HCT116 (cell line): ENCODE data around the gene GPR39. TPM values are rescaled to one million over a fixed set of nuclear protein-coding genes. Genes with fewer than 3 reads are reported as not detected.

ENCODE experiments used
- ATAC-seq: fragments of 200-7000 bp; cut with Tn5 transposase; 2 replicates; pipeline ENCODE4 v1.9.1; 2020; ENCODE audit warnings: mild to moderate bottlenecking, moderate library complexity
- BruUV-seq: library from RNA; stranded (reverse); fragments of 400-500 nt; replicated peaks from 2 replicates; lab custom pipeline; 2021; lab: Mats Ljungman, UMichigan
- CTCF ChIA-PET: fragments of 300-600 bp; sonication (Branson Sonifier 250); formaldehyde crosslinking; loops from one replicate; lab custom pipeline; 2021; ENCODE audit warnings: antibody characterized with exemption; lab: Charles Lee
- POLR2A ChIA-PET: fragments of 300-600, 350-600 bp; sonication (Branson Sonifier 250); formaldehyde crosslinking; loops from one replicate; lab custom pipeline; 2021; ENCODE audit warnings: antibody characterized with exemption; lab: Charles Lee
- RAD21 ChIA-PET, 2 experiments: fragments of 300-600 bp; sonication (Branson Sonifier 250); formaldehyde crosslinking; loops; one replicate each; lab custom pipeline; 2023; ENCODE audit warnings: low total read pairs in 2 of 2; ENCODE audit not compliant: uncharacterized antibody in 2 of 2, unreplicated experiment in 2 of 2, low non-redundant PET in 1 of 2; lab: Charles Lee
- DNase-seq: peaks from one replicate; pipeline ENCODE4 v3.0.0-alpha.2; 2010; ENCODE audit warnings: low read depth, low spot score
- H2AFZ ChIP-seq: fragments of 200-600 bp; shearing (Covaris generic), sonication (generic); 2 replicates; pipeline ENCODE4 v1.6.1; 2017; ENCODE audit warnings: low read depth, mixed run types, mixed read lengths, antibody characterized with exemption, low read length; ENCODE audit not compliant: poor library complexity, severe bottlenecking
- H3K27ac ChIP-seq: 2 replicates; pipeline ENCODE4 v1.5.1; 2012; ENCODE audit warnings: low read depth, low read length
- H3K27me3 ChIP-seq: fragments of 200-600 bp; sonication (generic); 2 replicates; pipeline ENCODE4 v1.6.1; 2016; ENCODE audit warnings: mixed run types, low read length, mixed read lengths; ENCODE audit not compliant: insufficient read depth
- H3K36me3 ChIP-seq, 2 experiments: fragments of 200-500 bp in 1 of 2; fragments of 200-600 bp in 1 of 2; sonication (Bioruptor generic) in 1 of 2; sonication (generic) in 1 of 2; 2 replicates each; pipeline versions ENCODE4 v1.5.1 to v1.6.1; 2014 to 2016; ENCODE audit warnings: low read length in 2 of 2, inconsistent platforms in 1 of 2, mixed read lengths in 1 of 2, mixed run types in 1 of 2; ENCODE audit not compliant: insufficient read depth in 2 of 2, control insufficient read depth in 1 of 2
- H3K4me1 ChIP-seq, 2 experiments: fragments of 200-600 bp in 1 of 2; sonication (generic) in 1 of 2; 2 replicates each; pipeline versions ENCODE4 v1.5.1 to v1.6.1; 2012 to 2017; ENCODE audit warnings: low read length in 2 of 2, inconsistent platforms in 1 of 2, mild to moderate bottlenecking in 1 of 2, mixed read lengths in 1 of 2, mixed run types in 1 of 2, moderate library complexity in 1 of 2; ENCODE audit not compliant: insufficient read depth in 2 of 2, control insufficient read depth in 1 of 2
- H3K4me2 ChIP-seq: fragments of 200-600 bp; sonication (generic); 2 replicates; pipeline ENCODE4 v1.6.1; 2017; ENCODE audit warnings: mixed run types, low read length, mixed read lengths
- H3K4me3 ChIP-seq, 2 experiments: fragments of 200-600 bp in 1 of 2; sonication (generic) in 1 of 2; replicated peaks in 1 of 2; 2 replicates each; pipeline ENCODE4 v1.5.1; 2011 to 2016; ENCODE audit warnings: low read length in 2 of 2, control low read depth in 1 of 2, low read depth in 1 of 2, mild to moderate bottlenecking in 1 of 2, mixed read lengths in 1 of 2, mixed run types in 1 of 2
- H3K79me2 ChIP-seq: fragments of 200-600 bp; sonication (generic); 2 replicates; pipeline ENCODE4 v1.6.1; 2017; ENCODE audit warnings: mild to moderate bottlenecking, mixed run types, low read length, moderate library complexity, mixed read lengths; ENCODE audit not compliant: insufficient read depth
- H3K9ac ChIP-seq: fragments of 200-600 bp; sonication (generic); 2 replicates; pipeline ENCODE4 v1.6.1; 2016; ENCODE audit warnings: low read length, mixed read lengths
- H3K9me2 ChIP-seq: fragments of 200-600 bp; sonication (generic), shearing (Covaris generic); 2 replicates; pipeline ENCODE4 v1.6.1; 2017; ENCODE audit warnings: mixed run types, mild to moderate bottlenecking, moderate library complexity; ENCODE audit not compliant: insufficient read depth
- H3K9me3 ChIP-seq, 2 experiments: fragments of 200-500 bp in 1 of 2; fragments of 200-600 bp in 1 of 2; sonication (Bioruptor generic) in 1 of 2; sonication (generic) in 1 of 2; 2 replicates each; pipeline ENCODE4 v1.6.1; 2014 to 2017; ENCODE audit warnings: low read length in 2 of 2, mixed read lengths in 2 of 2, inconsistent platforms in 1 of 2, low read depth in 1 of 2, mild to moderate bottlenecking in 1 of 2, mixed run types in 1 of 2, moderate library complexity in 1 of 2; ENCODE audit not compliant: control insufficient read depth in 1 of 2, insufficient read depth in 1 of 2
- H4K20me1 ChIP-seq: fragments of 200-600 bp; sonication (generic), shearing (Covaris generic); 2 replicates; pipeline ENCODE4 v1.6.1; 2017; ENCODE audit warnings: mixed run types, mild to moderate bottlenecking, moderate library complexity; ENCODE audit not compliant: insufficient read depth
- CEBPB ChIP-seq: IDR thresholded peaks from 2 replicates; pipeline ENCODE4 v1.6.1; 2012; ENCODE audit warnings: low read depth
- EZH2phosphoT487 ChIP-seq: fragments of 200-600 bp; IDR thresholded peaks from 2 replicates; pipeline ENCODE4 v1.6.1; 2018; ENCODE audit warnings: antibody characterized with exemption, borderline replicate concordance
- JUND ChIP-seq: IDR thresholded peaks from 2 replicates; pipeline ENCODE4 v1.6.1; 2012
- intact Hi-C: fragments of 100-400 bp; cut with micrococcal nuclease; formaldehyde crosslinking; loops from 2 replicates; pipeline ENCODE4 v1.10.0; 2022
- total RNA-seq: library from RNA; stranded (reverse); gene quantifications from one replicate; pipeline ENCODE4 v1.2.1, GENCODE V29; 2021; ENCODE audit not compliant: unreplicated experiment
- TF ChIP-seq, protein P1 (sequence below): IDR thresholded peaks from 2 replicates; pipeline ENCODE4 v1.6.1; 2012

The GPR39 gene
- total RNA-seq, 1 experiment from 2014 or later = 5.1 TPM

DNA sequence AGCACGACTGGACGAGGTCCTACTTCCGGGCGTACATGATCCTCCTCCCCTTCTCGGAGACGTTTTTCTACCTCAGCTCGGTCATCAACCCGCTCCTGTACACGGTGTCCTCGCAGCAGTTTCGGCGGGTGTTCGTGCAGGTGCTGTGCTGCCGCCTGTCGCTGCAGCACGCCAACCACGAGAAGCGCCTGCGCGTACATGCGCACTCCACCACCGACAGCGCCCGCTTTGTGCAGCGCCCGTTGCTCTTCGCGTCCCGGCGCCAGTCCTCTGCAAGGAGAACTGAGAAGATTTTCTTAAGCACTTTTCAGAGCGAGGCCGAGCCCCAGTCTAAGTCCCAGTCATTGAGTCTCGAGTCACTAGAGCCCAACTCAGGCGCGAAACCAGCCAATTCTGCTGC is 228.6 kb downstream of the GPR39 start:
- no peak overlapping the region for H3K4me3 ChIP-seq
- intact Hi-C loops = no loop called here
- no peaks in the 10 kb centered on the region for H3K4me1 ChIP-seq
- CTCF ChIA-PET = no interaction called here
- no peak overlapping the region for H3K9ac ChIP-seq
- H2AFZ ChIP-seq = no peak overlapping the region
- H3K9me3 ChIP-seq = no peaks in the 10 kb centered on the region
- H3K36me3 ChIP-seq = no peaks in the 10 kb centered on the region
- RAD21 ChIA-PET = no interaction called here
- H3K4me2 ChIP-seq = no peak overlapping the region
- no peak for ATAC-seq
- H3K9me2 ChIP-seq = no peaks in the 10 kb centered on the region
- POLR2A ChIA-PET = no interaction called here
- H4K20me1 ChIP-seq = no peaks in the 10 kb centered on the region
- H3K79me2 ChIP-seq = no peaks in the 10 kb centered on the region
- H3K27me3 ChIP-seq = no peaks in the 10 kb centered on the region
- no TSS peak for BruUV-seq
- no peak for TF ChIP-seq CEBPB
- no peak overlapping the region for H3K27ac ChIP-seq
- no peak for DNase-seq

DNA sequence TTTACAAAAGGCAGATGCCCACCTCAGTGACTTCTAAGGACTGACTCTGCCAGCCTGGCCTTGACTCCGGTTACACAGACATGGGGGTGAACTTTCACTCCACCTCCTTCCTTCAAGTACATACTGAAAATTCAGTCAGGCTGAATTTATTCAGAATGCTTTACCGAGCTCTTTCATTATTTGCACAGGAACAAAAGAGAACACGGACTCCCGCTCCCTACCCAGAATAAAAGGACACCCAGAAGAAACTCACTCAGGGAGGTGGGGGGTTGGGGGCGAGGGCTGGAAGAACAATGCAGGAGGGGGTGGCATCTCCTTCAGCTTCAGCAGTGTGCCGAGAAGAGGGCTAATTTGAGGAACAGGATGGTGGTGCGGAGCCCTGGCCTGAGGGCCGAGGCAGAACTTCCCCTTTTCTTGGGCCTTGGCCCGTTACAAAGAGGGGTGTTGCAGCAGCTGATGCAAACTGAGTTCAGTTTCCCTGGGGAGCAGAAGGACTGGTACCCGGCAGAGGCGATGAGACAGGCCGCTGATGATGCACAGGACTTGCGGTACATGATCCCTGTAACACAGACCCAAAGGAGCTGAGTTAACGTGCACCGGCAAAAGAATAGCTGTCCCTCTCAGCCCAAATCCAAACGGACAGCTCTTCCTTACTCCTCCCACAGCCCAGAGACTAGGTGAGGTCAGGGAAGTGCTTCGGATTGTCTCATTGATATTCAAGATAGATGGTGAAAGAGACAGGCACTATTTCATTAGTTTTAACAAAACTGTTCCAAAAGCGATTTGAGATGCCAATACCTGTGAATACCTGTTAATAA is 229.3 kb downstream of the GPR39 start:
- intact Hi-C loops = no loop called here
- ATAC-seq (no peak), DNase-seq (no peak)
- ChIA-PET POLR2A (no interaction called here), CTCF (no interaction called here), RAD21 (no interaction called here)
- Histone ChIP-seq H3K4me3 (no peak overlapping the region), H3K27me3 (no peaks in the 10 kb centered on the region), H3K27ac (no peak overlapping the region), H3K4me1 (no peaks in the 10 kb centered on the region), H3K79me2 (no peaks in the 10 kb centered on the region), H3K4me2 (no peak overlapping the region), H3K36me3 (no peaks in the 10 kb centered on the region), H2AFZ (no peak overlapping the region), H3K9me3 (no peaks in the 10 kb centered on the region), H4K20me1 (no peaks in the 10 kb centered on the region), H3K9me2 (no peaks in the 10 kb centered on the region), H3K9ac (no peak overlapping the region)
- no TSS peak for BruUV-seq
- TF ChIP-seq, protein P1, sequence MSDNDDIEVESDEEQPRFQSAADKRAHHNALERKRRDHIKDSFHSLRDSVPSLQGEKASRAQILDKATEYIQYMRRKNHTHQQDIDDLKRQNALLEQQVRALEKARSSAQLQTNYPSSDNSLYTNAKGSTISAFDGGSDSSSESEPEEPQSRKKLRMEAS = no peak
- no peak for TF ChIP-seq EZH2phosphoT487
- no peak for TF ChIP-seq JUND
